Body of pancreas (tissue), 4 donors: ENCODE measurements around the gene ADAMTS17.

Experiments
- CTCF ChIP-seq, 7 experiments: fragments of 450-650 bp in 4 of 7; fragments of 200-600 bp in 3 of 7; sonication (generic) in 3 of 7; IDR thresholded peaks; one replicate each; pipeline ENCODE4 v1.5.1; 2016 to 2019; ENCODE audit warnings: antibody characterized with exemption in 7 of 7
- POLR2A ChIP-seq, 3 donors: fragments of 450-650 bp; IDR thresholded peaks; one replicate each; pipeline ENCODE4 v1.6.1; 2016; ENCODE audit warnings: antibody characterized with exemption in 3 of 3, mild to moderate bottlenecking in 2 of 3

DNA sequence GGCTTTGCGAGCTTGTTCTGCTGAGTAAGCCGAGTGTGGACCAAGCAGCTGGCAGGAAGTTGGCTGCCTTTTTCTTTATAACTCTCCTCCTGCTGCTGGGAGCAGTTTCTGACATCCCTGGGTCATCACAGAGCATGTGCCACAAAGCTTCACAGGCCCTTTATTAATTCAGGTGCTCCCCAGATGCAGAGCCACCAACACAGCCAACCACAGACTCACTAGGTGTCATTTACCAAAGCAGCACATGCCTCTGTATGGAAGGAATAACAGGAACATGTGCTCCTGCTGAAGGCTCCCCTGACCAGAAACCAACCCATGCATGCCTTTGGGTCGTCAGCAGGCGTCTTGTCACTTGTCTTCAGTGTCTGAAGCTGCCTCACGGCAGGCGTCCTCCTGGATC is 152.5 kb downstream of the ADAMTS17 start:
- TF ChIP-seq CTCF (IDR thresholded peaks at IDR 0.05) (no peak), POLR2A (IDR thresholded peaks at IDR 0.05) (no peak)
